GM06990 (cell line): ENCODE data around the gene CTAG1A.
"Not testable (repeated sequence)": the region's sequence is repeated elsewhere in the genome, so short reads cannot be mapped to it uniquely, and the experiment has no call there.

Source experiments
- DNase-seq: peaks from one replicate; pipeline ENCODE4 v3.0.0-alpha.2; 2011; ENCODE audit not compliant: insufficient read length; ENCODE audit errors: extremely low read depth
- H3K27me3 ChIP-seq: replicated peaks from 2 replicates; pipeline ENCODE4 v1.6.0; 2011; ENCODE audit warnings: low read length; ENCODE audit not compliant: control insufficient read depth, insufficient read depth
- H3K36me3 ChIP-seq: 2 replicates; pipeline ENCODE4 v1.5.1; 2011; ENCODE audit warnings: low read length; ENCODE audit not compliant: control insufficient read depth, insufficient read depth
- H3K4me3 ChIP-seq: replicated peaks from 2 replicates; pipeline ENCODE4 v1.5.1; 2011; ENCODE audit warnings: low read depth, mild to moderate bottlenecking, control low read depth, low read length
- CTCF ChIP-seq: IDR thresholded peaks from 2 replicates; pipeline ENCODE4 v1.5.1; 2011; ENCODE audit warnings: low read length, control low read depth, mild to moderate bottlenecking, inconsistent platforms; ENCODE audit not compliant: insufficient read depth, poor library complexity, severe bottlenecking

CTAG1A gene

GRCh38 chrX:154548028-154548316 is 37.0 kb upstream of the CTAG1A start:
- Histone ChIP-seq H3K36me3 (peaks cover 2% of the 10 kb centered on the region), H3K4me3 (peak overlapping the region; percentile 79), H3K27me3 (no peaks in the 10 kb centered on the region)
- no peak for TF ChIP-seq CTCF
- no peak for DNase-seq

GRCh38 chrX:154549766-154550165 is 35.2 kb upstream of the CTAG1A start:
- no peak overlapping the region for H3K4me3 ChIP-seq
- H3K27me3 ChIP-seq: no peaks in the 10 kb centered on the region
- TF ChIP-seq CTCF: no peak
- no peak for DNase-seq
- H3K36me3 ChIP-seq: peaks cover 4% of the 10 kb centered on the region

GRCh38 chrX:154552112-154552806 is 32.7 kb upstream of the CTAG1A start:
- DNase-seq, H3K36me3 ChIP-seq, H3K27me3 ChIP-seq, H3K4me3 ChIP-seq: not testable (repeated sequence)

GRCh38 chrX:154558060-154558690 is 26.8 kb upstream of the CTAG1A start:
- DNase-seq, H3K4me3 ChIP-seq, H3K27me3 ChIP-seq, H3K36me3 ChIP-seq: not testable (repeated sequence)

GRCh38 chrX:154558896-154559295 is 26.0 kb upstream of the CTAG1A start:
- H3K27me3 ChIP-seq, DNase-seq, H3K4me3 ChIP-seq, H3K36me3 ChIP-seq: not testable (repeated sequence)

GRCh38 chrX:154560326-154560725 is 24.6 kb upstream of the CTAG1A start:
- not testable (repeated sequence) for H3K36me3 ChIP-seq, H3K4me3 ChIP-seq, H3K27me3 ChIP-seq, DNase-seq

- not testable (repeated sequence) for DNase-seq, H3K36me3 ChIP-seq, H3K27me3 ChIP-seq, H3K4me3 ChIP-seq
Observed at GRCh38 chrX:154562295-154562694, 22.6 kb upstream of the CTAG1A start.

- DNase-seq, H3K36me3 ChIP-seq, H3K27me3 ChIP-seq, H3K4me3 ChIP-seq: not testable (repeated sequence)
Observed at GRCh38 chrX:154570361-154570760, 14.6 kb upstream of the CTAG1A start.

GRCh38 chrX:154573061-154573460 is 11.9 kb upstream of the CTAG1A start:
- H3K36me3 ChIP-seq, H3K4me3 ChIP-seq, DNase-seq, H3K27me3 ChIP-seq: not testable (repeated sequence)

- H3K27me3 ChIP-seq, DNase-seq, H3K4me3 ChIP-seq, H3K36me3 ChIP-seq: not testable (repeated sequence)
Observed at GRCh38 chrX:154575076-154575475, 9.9 kb upstream of the CTAG1A start.

GRCh38 chrX:154582994-154583393 is 1.9 kb upstream of the CTAG1A start:
- H3K27me3 ChIP-seq, H3K4me3 ChIP-seq, H3K36me3 ChIP-seq, DNase-seq: not testable (repeated sequence)

GRCh38 chrX:154590415-154590814 is 5.5 kb downstream of the CTAG1A start:
- H3K36me3 ChIP-seq: not testable (repeated sequence)

More at GRCh38 chrX:154590415-154590814, 5.5 kb downstream of the CTAG1A start:
- not testable (repeated sequence) for DNase-seq, H3K27me3 ChIP-seq, H3K4me3 ChIP-seq
